ENCODE measurements around the gene ANKUB1.

ANKUB1 gene

DNA sequence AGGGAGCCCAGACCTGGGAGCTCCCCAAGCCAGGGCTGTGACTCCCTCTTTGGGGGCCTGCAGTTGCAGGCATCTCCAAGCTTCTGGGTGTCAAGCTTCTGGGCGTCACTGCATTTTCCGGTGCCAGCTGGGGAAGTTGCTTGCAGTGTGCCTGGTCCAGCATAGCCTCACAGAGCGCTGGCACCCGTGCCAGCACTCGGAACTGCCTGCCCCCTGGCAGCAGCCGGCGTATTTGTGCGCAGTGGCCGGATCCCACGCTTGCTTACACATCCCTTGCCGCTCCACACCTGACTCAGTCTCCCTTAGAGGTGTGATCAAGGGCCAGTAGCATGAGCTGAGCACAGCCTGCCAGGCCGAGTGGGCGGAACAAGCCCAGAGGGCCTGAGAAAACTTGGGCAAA lies 77.1 kb downstream of the ANKUB1 start:
- Histone ChIP-seq H3K27ac (ENCODE audit: low read depth, low read length) (no peak overlapping the region), H3K9ac (ENCODE audit: low read length) (no peak overlapping the region), H3K4me1 (ENCODE audit: control insufficient read depth, insufficient read depth, low read length) (no peaks in the 10 kb centered on the region), H3K27me3 (ENCODE audit: control insufficient read depth, insufficient read depth, low read length) (no peaks in the 10 kb centered on the region), H3K36me3 (ENCODE audit: control insufficient read depth, insufficient read depth, low read length) (no peaks in the 10 kb centered on the region), H3K4me3 (ENCODE audit: low read length) (no peak overlapping the region)

DNA sequence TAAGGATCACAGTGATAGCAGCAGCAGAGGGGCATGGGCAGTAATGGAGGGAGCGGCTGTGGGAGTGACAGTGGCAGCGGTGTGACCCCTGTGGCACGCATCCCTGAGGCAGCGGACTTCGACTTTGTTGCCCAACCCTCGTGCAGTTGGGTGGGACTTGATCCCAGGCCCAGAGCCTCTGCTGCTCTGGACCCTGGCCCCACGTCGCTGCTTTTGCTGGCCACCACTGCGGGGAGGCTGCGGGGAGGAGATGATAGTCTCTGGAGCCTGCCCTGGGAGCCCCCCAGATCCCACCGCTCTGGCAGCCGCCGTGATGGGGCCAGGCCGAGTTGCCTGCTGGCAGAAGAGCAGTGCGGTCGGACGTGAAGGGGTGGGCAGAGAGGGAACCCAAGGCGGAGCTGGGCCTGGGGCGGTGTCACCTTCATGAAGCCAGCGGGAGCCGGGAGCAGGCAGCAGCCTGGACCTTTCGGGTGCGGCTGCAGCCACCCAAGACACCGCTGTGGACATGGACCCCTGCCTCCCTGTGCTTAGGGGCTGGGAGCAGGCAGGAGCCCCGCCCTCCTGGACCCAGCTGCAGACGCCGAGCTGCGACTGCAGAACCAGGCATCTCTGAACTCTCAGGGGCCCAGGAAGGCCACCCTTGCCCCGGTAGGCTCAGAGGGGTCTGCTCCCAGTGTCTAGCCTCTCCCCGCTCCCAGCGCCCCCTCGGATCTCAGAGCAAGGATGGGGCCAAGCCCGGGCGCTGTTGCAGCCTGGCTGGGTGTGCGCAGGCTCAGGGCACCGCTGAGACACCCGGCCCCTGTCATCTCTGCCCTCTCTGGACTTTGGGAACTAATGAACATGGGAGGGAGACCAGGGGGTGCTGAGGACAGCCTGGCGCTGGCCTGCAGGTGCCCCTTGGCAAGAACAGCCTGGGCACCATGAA lies 78.4 kb downstream of the ANKUB1 start:
- H3K27me3 ChIP-seq (ENCODE audit: control insufficient read depth, insufficient read depth, low read length), result no peaks in the 10 kb centered on the region
- no peak overlapping the region for H3K4me3 ChIP-seq (ENCODE audit: low read length)
- H3K36me3 ChIP-seq (ENCODE audit: control insufficient read depth, insufficient read depth, low read length), result no peaks in the 10 kb centered on the region
- H3K27ac ChIP-seq (ENCODE audit: low read depth, low read length), result no peak overlapping the region
- H3K9ac ChIP-seq (ENCODE audit: low read length), result no peak overlapping the region
- H3K4me1 ChIP-seq (ENCODE audit: control insufficient read depth, insufficient read depth, low read length), result no peaks in the 10 kb centered on the region
